Endodermal cell (in vitro differentiated cells): ENCODE results near the gene GJA3. TPM values are rescaled to one million over a fixed set of nuclear protein-coding genes. Genes with fewer than 3 reads are reported as not detected.
"Not testable (repeated sequence)": the region's sequence is repeated elsewhere in the genome, so short reads cannot be mapped to it uniquely, and the experiment has no call there.

ENCODE experiments used
- DNase-seq: peaks from one replicate; pipeline ENCODE4 v3.0.0-alpha.2; 2017
- H3K27ac ChIP-seq: 2 replicates; pipeline ENCODE4 v1.5.1; 2013; ENCODE audit warnings: mild to moderate bottlenecking, low read depth, low read length, moderate library complexity
- H3K27me3 ChIP-seq: 2 replicates; pipeline ENCODE4 v1.6.1; 2013; ENCODE audit warnings: mild to moderate bottlenecking, low read length, moderate library complexity; ENCODE audit not compliant: insufficient read depth, control insufficient read depth, poor library complexity, severe bottlenecking
- H3K36me3 ChIP-seq: 2 replicates; pipeline ENCODE4 v1.7.0; 2013; ENCODE audit warnings: mild to moderate bottlenecking, low read length, moderate library complexity; ENCODE audit not compliant: control insufficient read depth, insufficient read depth
- H3K4me1 ChIP-seq: one replicate; pipeline ENCODE4 v1.7.0; 2013; ENCODE audit warnings: low read length; ENCODE audit not compliant: control insufficient read depth, insufficient read depth
- H3K4me3 ChIP-seq: 2 replicates; pipeline ENCODE4 v1.5.1; 2013; ENCODE audit warnings: mild to moderate bottlenecking, low read length, moderate library complexity
- H3K9ac ChIP-seq: 2 replicates; pipeline ENCODE4 v1.6.1; 2013; ENCODE audit warnings: mild to moderate bottlenecking, low read length, moderate library complexity; ENCODE audit not compliant: poor library complexity, severe bottlenecking; ENCODE audit errors: extremely low read depth
- H3K9me3 ChIP-seq: 2 replicates; pipeline ENCODE4 v1.6.1; 2013; ENCODE audit warnings: mild to moderate bottlenecking, low read length, moderate library complexity; ENCODE audit not compliant: control insufficient read depth
- H3K27ac Mint-ChIP-seq: 2 replicates; pipeline ENCODE4 v1.8.0; 2020; ENCODE audit warnings: mixed read lengths
- H3K27me3 Mint-ChIP-seq: 2 replicates; pipeline ENCODE4 v1.8.0; 2021; ENCODE audit warnings: mild to moderate bottlenecking, mixed read lengths; ENCODE audit not compliant: insufficient read depth
- H3K36me3 Mint-ChIP-seq: 2 replicates; pipeline ENCODE4 v1.8.0; 2020; ENCODE audit warnings: low read depth, mixed read lengths
- H3K4me1 Mint-ChIP-seq: 2 replicates; pipeline ENCODE4 v1.8.0; 2020; ENCODE audit warnings: mixed read lengths
- H3K4me3 Mint-ChIP-seq: 2 replicates; pipeline ENCODE4 v1.8.0; 2020; ENCODE audit warnings: mild to moderate bottlenecking, moderate library complexity, mixed read lengths
- H3K9me3 Mint-ChIP-seq: 2 replicates; pipeline ENCODE4 v1.8.0; 2020; ENCODE audit warnings: mild to moderate bottlenecking, mixed read lengths
- CTCF ChIP-seq: fragments of 200-600 bp; sonication (generic); conservative IDR thresholded peaks from 2 replicates; pipeline ENCODE4 v1.5.0; 2021; ENCODE audit warnings: antibody characterized with exemption, mild to moderate bottlenecking
- WGBS, 2 experiments: methylation state at CpG; one replicate each; pipeline versions ENCODE4 v1.1.5 to v1.1.7; 2013; ENCODE audit warnings: missing lambda C conversion rate in 2 of 2, mixed read lengths in 1 of 2; ENCODE audit not compliant: insufficient coverage in 1 of 2, insufficient read length in 1 of 2; 5-methylcytosine and 5-hydroxymethylcytosine counted together
- total RNA-seq, 2 donors: library from RNA; stranded (reverse); fragmentation: NEBNext Ultra II Directional in 1 of 2; extraction: Animal tissue kit (Norgen Biotek cat#: 25700) in 1 of 2; gene quantifications; 2 replicates in 1 of 2; 3 replicates in 1 of 2; pipeline ENCODE4 v1.2.1, GENCODE V29; 2021

Gene GJA3
- total RNA-seq, 2 donors from 2014 or later: 0.07 to 0.09 TPM

- Mint-ChIP-seq H3K36me3 (no peaks in the 10 kb centered on the region), H3K27ac (no peak overlapping the region), H3K4me1 (peaks cover 4% of the 10 kb centered on the region), H3K27me3 (peaks cover 55% of the 10 kb centered on the region), H3K9me3 (no peaks in the 10 kb centered on the region), H3K4me3 (no peak overlapping the region)
- no peak overlapping the region for H3K4me3 ChIP-seq
- H3K27ac ChIP-seq: no peak overlapping the region
- H3K9ac ChIP-seq: no peak overlapping the region
- H3K9me3 ChIP-seq: no peaks in the 10 kb centered on the region
- 60 to 67% methylated on average over 1 to 2 of the region's 2 CpGs for WGBS, 2 experiments
- H3K27me3 ChIP-seq: peaks cover 51% of the 10 kb centered on the region
- peak; percentile 34 for DNase-seq
- H3K4me1 ChIP-seq: no peaks in the 10 kb centered on the region
- TF ChIP-seq CTCF: no peak
- no peaks in the 10 kb centered on the region for H3K36me3 ChIP-seq
Observed at GRCh38 chr13:20156702-20157101, 4.2 kb downstream of the GJA3 start.

GRCh38 chr13:20153290-20153689 lies 7.6 kb downstream of the GJA3 start:
- H3K36me3 ChIP-seq, H3K9me3 ChIP-seq, H3K9me3 Mint-ChIP-seq, H3K4me1 ChIP-seq, H3K27ac Mint-ChIP-seq, H3K4me3 Mint-ChIP-seq, H3K36me3 Mint-ChIP-seq, H3K9ac ChIP-seq, H3K4me3 ChIP-seq, H3K27ac ChIP-seq, H3K4me1 Mint-ChIP-seq: not testable (repeated sequence)
- peaks cover 17% of the 10 kb centered on the region for H3K27me3 ChIP-seq
- peaks cover 31% of the 10 kb centered on the region for H3K27me3 Mint-ChIP-seq
- WGBS, 2 experiments: no CpG with 5 or more reads among the region's 2 CpGs
- DNase-seq: peak; percentile 5

DNA sequence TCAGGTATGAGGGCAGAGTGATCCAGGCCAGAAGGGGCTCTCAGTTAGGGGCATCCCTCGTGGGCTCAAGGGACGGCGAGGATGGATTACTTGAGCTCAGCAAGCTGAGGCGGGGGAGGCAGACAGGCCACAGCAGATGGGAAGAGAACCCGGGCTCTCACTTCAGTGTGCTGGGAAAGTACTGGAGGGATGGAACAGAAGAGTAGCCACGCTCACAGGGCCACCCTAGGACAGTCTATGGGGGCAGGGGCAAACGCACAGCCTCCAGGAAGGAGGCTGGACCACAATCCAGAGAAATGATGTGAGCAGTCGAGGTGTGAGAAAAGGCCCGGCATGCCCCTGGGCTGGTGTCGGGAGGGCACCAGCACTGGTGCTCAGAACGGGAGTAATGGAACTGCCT lies 9.2 kb downstream of the GJA3 start:
- TF ChIP-seq CTCF: no peak
- Histone ChIP-seq H3K27ac (no peak overlapping the region), H3K27me3 (peaks cover under 1% of the 10 kb centered on the region), H3K4me1 (no peaks in the 10 kb centered on the region), H3K4me3 (no peak overlapping the region), H3K36me3 (no peaks in the 10 kb centered on the region), H3K9me3 (no peaks in the 10 kb centered on the region), H3K9ac (no peak overlapping the region)
- WGBS, 2 experiments: 88 to 100% methylated on average over 1 to 11 of the region's 11 CpGs
- Mint-ChIP-seq H3K9me3 (no peaks in the 10 kb centered on the region), H3K27ac (no peak overlapping the region), H3K4me3 (no peak overlapping the region), H3K36me3 (no peaks in the 10 kb centered on the region), H3K4me1 (no peaks in the 10 kb centered on the region), H3K27me3 (peaks cover 24% of the 10 kb centered on the region)
- DNase-seq: no peak

- Histone ChIP-seq H3K4me3 (no peak overlapping the region), H3K9ac (no peak overlapping the region), H3K9me3 (no peaks in the 10 kb centered on the region), H3K27me3 (no peaks in the 10 kb centered on the region), H3K27ac (no peak overlapping the region), H3K36me3 (no peaks in the 10 kb centered on the region), H3K4me1 (no peaks in the 10 kb centered on the region)
- no peak overlapping the region for H3K4me3 Mint-ChIP-seq
- H3K27ac Mint-ChIP-seq: no peak overlapping the region
- no peaks in the 10 kb centered on the region for H3K36me3 Mint-ChIP-seq
- 73 to 97% methylated on average over 5 to 6 of the region's 6 CpGs for WGBS, 2 experiments
- TF ChIP-seq CTCF: no peak
- H3K27me3 Mint-ChIP-seq: peaks cover 24% of the 10 kb centered on the region
- DNase-seq: peak; percentile 41
- no peaks in the 10 kb centered on the region for H3K9me3 Mint-ChIP-seq
- no peaks in the 10 kb centered on the region for H3K4me1 Mint-ChIP-seq
Observed at GRCh38 chr13:20151016-20151415, 9.8 kb downstream of the GJA3 start.
